Natural killer cell treated with Interleukin-12 subunit alpha and Interleukin-12 subunit beta and Interleukin-15 and Interleukin-18, amount 100 ng/mL, for 72 hours (primary cell): ENCODE data around the gene PIK3C2G. TPM values are rescaled to one million over a fixed set of nuclear protein-coding genes. Genes with fewer than 3 reads are reported as not detected.
"Not testable (repeated sequence)": the region's sequence is repeated elsewhere in the genome, so short reads cannot be mapped to it uniquely, and the experiment has no call there.

Source experiments
- ATAC-seq, 2 donors: fragments of 150-1000 bp; cut with Tn5 transposase in 1 of 2; sonication (Bioruptor Pico), chemical (Tn5 transposase) in 1 of 2; 2 replicates each; pipeline ENCODE4 v1.10.0; 2021
- DNase-seq: peaks from one replicate; pipeline ENCODE4 v3.0.0; 2022; ENCODE audit warnings: low spot score
- H3K27ac Mint-ChIP-seq, 2 donors: 1 replicate in 1 of 2; 2 replicates in 1 of 2; pipeline ENCODE4 v1.8.0; 2022; ENCODE audit warnings: mixed read lengths in 2 of 2, mild to moderate bottlenecking in 1 of 2, moderate library complexity in 1 of 2
- H3K27me3 Mint-ChIP-seq, 2 donors: 1 replicate in 1 of 2; 2 replicates in 1 of 2; pipeline ENCODE4 v1.8.0; 2022; ENCODE audit warnings: mixed read lengths in 2 of 2
- H3K36me3 Mint-ChIP-seq: one replicate; pipeline ENCODE4 v1.8.0; 2022; ENCODE audit warnings: mixed read lengths
- H3K4me1 Mint-ChIP-seq, 2 donors: 1 replicate in 1 of 2; 2 replicates in 1 of 2; pipeline ENCODE4 v1.8.0; 2022; ENCODE audit warnings: low read depth in 2 of 2, mixed read lengths in 2 of 2, mild to moderate bottlenecking in 1 of 2
- H3K4me3 Mint-ChIP-seq: one replicate; pipeline ENCODE4 v1.8.0; 2022; ENCODE audit warnings: mixed read lengths
- H3K9me3 Mint-ChIP-seq: 2 replicates; pipeline ENCODE4 v1.8.0; 2022; ENCODE audit warnings: mixed read lengths
- total RNA-seq, 2 donors: library from RNA; stranded (reverse); gene quantifications; one replicate each; pipeline ENCODE4 v1.2.3, GENCODE V29; 2022

PIK3C2G gene, protein sequence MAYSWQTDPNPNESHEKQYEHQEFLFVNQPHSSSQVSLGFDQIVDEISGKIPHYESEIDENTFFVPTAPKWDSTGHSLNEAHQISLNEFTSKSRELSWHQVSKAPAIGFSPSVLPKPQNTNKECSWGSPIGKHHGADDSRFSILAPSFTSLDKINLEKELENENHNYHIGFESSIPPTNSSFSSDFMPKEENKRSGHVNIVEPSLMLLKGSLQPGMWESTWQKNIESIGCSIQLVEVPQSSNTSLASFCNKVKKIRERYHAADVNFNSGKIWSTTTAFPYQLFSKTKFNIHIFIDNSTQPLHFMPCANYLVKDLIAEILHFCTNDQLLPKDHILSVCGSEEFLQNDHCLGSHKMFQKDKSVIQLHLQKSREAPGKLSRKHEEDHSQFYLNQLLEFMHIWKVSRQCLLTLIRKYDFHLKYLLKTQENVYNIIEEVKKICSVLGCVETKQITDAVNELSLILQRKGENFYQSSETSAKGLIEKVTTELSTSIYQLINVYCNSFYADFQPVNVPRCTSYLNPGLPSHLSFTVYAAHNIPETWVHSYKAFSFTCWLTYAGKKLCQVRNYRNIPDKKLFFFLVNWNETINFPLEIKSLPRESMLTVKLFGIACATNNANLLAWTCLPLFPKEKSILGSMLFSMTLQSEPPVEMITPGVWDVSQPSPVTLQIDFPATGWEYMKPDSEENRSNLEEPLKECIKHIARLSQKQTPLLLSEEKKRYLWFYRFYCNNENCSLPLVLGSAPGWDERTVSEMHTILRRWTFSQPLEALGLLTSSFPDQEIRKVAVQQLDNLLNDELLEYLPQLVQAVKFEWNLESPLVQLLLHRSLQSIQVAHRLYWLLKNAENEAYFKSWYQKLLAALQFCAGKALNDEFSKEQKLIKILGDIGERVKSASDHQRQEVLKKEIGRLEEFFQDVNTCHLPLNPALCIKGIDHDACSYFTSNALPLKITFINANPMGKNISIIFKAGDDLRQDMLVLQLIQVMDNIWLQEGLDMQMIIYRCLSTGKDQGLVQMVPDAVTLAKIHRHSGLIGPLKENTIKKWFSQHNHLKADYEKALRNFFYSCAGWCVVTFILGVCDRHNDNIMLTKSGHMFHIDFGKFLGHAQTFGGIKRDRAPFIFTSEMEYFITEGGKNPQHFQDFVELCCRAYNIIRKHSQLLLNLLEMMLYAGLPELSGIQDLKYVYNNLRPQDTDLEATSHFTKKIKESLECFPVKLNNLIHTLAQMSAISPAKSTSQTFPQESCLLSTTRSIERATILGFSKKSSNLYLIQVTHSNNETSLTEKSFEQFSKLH (N-terminal part only)
- total RNA-seq, result not detected

GRCh38 chr12:18261273-18261672 lies at the start of gene PIK3C2G:
PIK3C2G (plus strand) TSS chr12:18261518; CDS start chr12:18282082, 20,564 bp downstream.
- no peak for ATAC-seq
- no peaks in the 10 kb centered on the region for H3K4me1 Mint-ChIP-seq

GRCh38 chr12:18217966-18218365 lies 43.4 kb upstream of the PIK3C2G start:
- ATAC-seq, result no peak
- H3K27ac Mint-ChIP-seq, result no peak overlapping the region

More at GRCh38 chr12:18261273-18261672, at the start of gene PIK3C2G:
- Mint-ChIP-seq H3K27me3 (no peaks in the 10 kb centered on the region), H3K4me3 (no peak within 1 kb of the TSS), H3K27ac (no peak within 1 kb of the TSS), H3K9me3 (peaks cover 8% of the 10 kb centered on the region), H3K36me3 (no peaks in the 10 kb centered on the region)
- DNase-seq, result no peak

GRCh38 chr12:18221726-18222125 lies 39.6 kb upstream of the PIK3C2G start:
- DNase-seq, result no peak
- Mint-ChIP-seq H3K36me3 (no peaks in the 10 kb centered on the region), H3K27ac (no peak overlapping the region), H3K27me3 (no peaks in the 10 kb centered on the region), H3K4me1 (no peaks in the 10 kb centered on the region), H3K9me3 (peaks cover 8% of the 10 kb centered on the region), H3K4me3 (no peak overlapping the region)
- ATAC-seq, result no peak

More at GRCh38 chr12:18217966-18218365, 43.4 kb upstream of the PIK3C2G start:
- Mint-ChIP-seq H3K4me1 (no peaks in the 10 kb centered on the region), H3K27me3 (no peaks in the 10 kb centered on the region), H3K4me3 (no peak overlapping the region), H3K9me3 (peaks cover 14% of the 10 kb centered on the region), H3K36me3 (no peaks in the 10 kb centered on the region)
- no peak for DNase-seq

DNA sequence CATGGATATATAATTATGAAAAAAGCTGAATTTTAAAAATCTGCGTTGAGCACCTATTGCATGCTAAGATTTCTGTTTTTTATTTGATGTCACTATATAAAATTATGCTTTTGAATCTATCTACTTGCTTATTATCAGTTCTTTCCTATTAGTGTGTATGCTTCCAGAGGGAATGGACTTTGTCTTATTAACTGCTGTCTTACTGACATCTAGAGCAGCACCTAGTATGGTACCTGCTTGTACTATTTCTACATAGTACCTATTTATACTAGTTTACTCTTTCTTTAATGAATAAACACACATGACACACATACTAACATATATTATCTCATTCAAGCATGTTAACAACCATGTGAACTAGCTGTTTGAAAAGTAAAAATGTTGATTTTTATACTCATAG lies 38.6 kb upstream of the PIK3C2G start:
- Mint-ChIP-seq H3K27me3 (no peaks in the 10 kb centered on the region), H3K4me1 (no peaks in the 10 kb centered on the region), H3K27ac (no peak overlapping the region), H3K4me3 (no peak overlapping the region), H3K9me3 (peaks cover 8% of the 10 kb centered on the region), H3K36me3 (no peaks in the 10 kb centered on the region)
- DNase-seq (no peak), ATAC-seq (no peak)

GRCh38 chr12:18224745-18225144 lies 36.6 kb upstream of the PIK3C2G start:
- H3K4me3 Mint-ChIP-seq, result no peak overlapping the region
- H3K27ac Mint-ChIP-seq, result no peak overlapping the region
- no peaks in the 10 kb centered on the region for H3K4me1 Mint-ChIP-seq
- no peak for DNase-seq
- no peak for ATAC-seq
- H3K9me3 Mint-ChIP-seq, result no peaks in the 10 kb centered on the region
- no peaks in the 10 kb centered on the region for H3K36me3 Mint-ChIP-seq
- H3K27me3 Mint-ChIP-seq, result no peaks in the 10 kb centered on the region

- Mint-ChIP-seq H3K4me3 (no peak overlapping the region), H3K27me3 (no peaks in the 10 kb centered on the region), H3K36me3 (peaks cover 5% of the 10 kb centered on the region), H3K4me1 (no peaks in the 10 kb centered on the region), H3K27ac (no peak overlapping the region), H3K9me3 (peaks cover 19% of the 10 kb centered on the region)
- ATAC-seq (no peak), DNase-seq (no peak)
Measured at GRCh38 chr12:18239526-18239925, 21.8 kb upstream of the PIK3C2G start.

- Mint-ChIP-seq H3K27me3 (no peaks in the 10 kb centered on the region), H3K4me1 (no peaks in the 10 kb centered on the region), H3K27ac (no peak overlapping the region), H3K9me3 (peaks cover 4% of the 10 kb centered on the region), H3K36me3 (no peaks in the 10 kb centered on the region), H3K4me3 (no peak overlapping the region)
- ATAC-seq (no peak), DNase-seq (no peak)
Measured at GRCh38 chr12:18242380-18243089, 18.8 kb upstream of the PIK3C2G start.

- no peaks in the 10 kb centered on the region for H3K27me3 Mint-ChIP-seq
- H3K4me1 Mint-ChIP-seq, result no peaks in the 10 kb centered on the region
- peaks cover 3% of the 10 kb centered on the region for H3K9me3 Mint-ChIP-seq
- H3K36me3 Mint-ChIP-seq, result no peaks in the 10 kb centered on the region
- no peak for ATAC-seq
- no peak overlapping the region for H3K4me3 Mint-ChIP-seq
- no peak overlapping the region for H3K27ac Mint-ChIP-seq
- no peak for DNase-seq
Measured at GRCh38 chr12:18243238-18243637, 18.1 kb upstream of the PIK3C2G start.

DNA sequence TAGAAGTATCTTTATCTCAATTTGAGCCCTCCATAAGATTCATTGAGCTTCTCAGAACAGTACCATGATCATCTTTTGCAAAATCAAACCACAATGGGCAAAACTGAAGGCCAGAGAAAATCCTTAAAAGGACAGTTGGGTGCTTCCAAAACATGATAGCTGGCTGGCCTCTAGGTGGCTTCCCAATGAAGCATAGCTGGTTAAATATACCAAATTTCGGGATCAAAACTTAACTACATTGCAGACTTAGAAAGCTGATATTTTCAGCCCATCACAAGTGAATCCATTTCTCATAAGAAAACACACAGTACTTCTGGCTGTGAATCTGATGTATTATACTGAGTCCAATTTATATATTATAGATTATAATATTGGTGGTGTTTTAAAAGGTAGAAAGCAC lies 15.3 kb upstream of the PIK3C2G start:
- no peaks in the 10 kb centered on the region for H3K9me3 Mint-ChIP-seq
- ATAC-seq (no peak), DNase-seq (no peak)
- no peaks in the 10 kb centered on the region for H3K36me3 Mint-ChIP-seq
- H3K4me1 Mint-ChIP-seq, result no peaks in the 10 kb centered on the region
- no peak overlapping the region for H3K4me3 Mint-ChIP-seq
- no peaks in the 10 kb centered on the region for H3K27me3 Mint-ChIP-seq
- H3K27ac Mint-ChIP-seq, result no peak overlapping the region

DNA sequence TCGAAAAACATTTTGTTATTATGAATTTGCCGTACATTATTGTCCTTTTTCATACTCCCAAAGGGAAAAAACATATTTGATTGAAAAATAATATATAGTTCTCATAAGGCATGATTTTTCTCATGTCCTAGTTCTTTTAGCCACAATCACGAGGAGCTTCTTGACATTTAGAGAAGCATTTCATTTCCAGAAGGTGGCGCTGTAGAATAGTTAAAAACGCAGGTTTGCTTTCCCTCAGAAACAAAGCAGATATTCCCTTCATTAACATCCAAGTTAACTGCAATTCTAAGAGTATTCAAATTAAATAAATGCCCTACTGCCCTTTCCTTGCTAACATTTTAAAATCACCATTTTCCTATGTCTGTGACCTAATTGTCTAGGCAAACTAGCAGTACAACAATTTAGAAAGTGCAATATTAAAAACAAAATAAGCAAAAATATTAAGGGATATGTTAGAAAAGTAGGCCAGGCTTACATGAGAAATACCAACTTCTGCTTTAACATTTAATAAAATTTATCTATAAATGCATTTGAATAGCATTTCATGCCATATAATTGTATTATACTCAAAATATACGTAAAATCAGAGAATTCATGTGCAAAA lies 10.9 kb upstream of the PIK3C2G start:
- H3K4me3 Mint-ChIP-seq, result no peak overlapping the region
- no peaks in the 10 kb centered on the region for H3K27me3 Mint-ChIP-seq
- no peaks in the 10 kb centered on the region for H3K9me3 Mint-ChIP-seq
- DNase-seq (no peak), ATAC-seq (no peak)
- H3K27ac Mint-ChIP-seq, result no peak overlapping the region
- H3K36me3 Mint-ChIP-seq, result no peaks in the 10 kb centered on the region
- H3K4me1 Mint-ChIP-seq, result no peaks in the 10 kb centered on the region

DNA sequence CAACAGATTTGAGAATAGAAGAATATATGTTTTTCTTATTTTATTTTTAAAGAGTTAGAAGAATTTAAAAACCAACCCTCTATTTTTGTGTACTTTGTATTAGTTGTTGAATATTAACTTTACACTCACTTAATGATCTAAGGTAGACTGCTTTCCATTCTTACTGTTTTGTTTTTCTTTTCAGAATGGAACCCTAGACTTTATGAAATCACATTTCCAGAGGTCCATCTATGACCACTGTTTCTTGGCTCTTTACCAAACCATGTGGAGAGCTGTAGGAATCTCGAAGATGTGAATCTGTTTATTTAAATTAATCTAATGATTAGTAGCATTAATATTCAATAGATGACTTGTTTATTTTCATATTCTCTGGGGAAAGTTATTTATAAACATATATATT lies 7.2 kb upstream of the PIK3C2G start:
- ATAC-seq (no peak), DNase-seq (no peak)
- Mint-ChIP-seq H3K27ac (no peak overlapping the region), H3K9me3 (no peaks in the 10 kb centered on the region), H3K4me3 (no peak overlapping the region), H3K4me1 (no peaks in the 10 kb centered on the region), H3K36me3 (no peaks in the 10 kb centered on the region), H3K27me3 (no peaks in the 10 kb centered on the region)

DNA sequence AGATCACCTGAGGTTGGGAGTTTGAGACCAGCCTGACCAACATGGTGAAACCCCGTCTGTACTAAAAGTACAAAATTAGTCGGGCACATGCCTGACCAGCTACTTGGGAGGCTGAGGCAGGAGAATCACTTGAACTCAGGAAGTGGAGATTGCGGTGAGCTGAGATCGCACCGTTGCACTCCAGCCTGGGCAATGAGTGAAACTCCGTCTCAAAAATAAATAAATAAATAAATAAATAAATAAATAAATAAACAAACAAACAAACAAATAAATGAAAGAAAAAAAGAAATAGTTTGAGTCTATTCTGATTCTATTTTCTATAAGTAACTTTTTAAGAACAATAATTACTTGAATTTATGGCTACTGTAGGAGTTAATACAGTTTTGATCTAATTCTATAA lies 6.3 kb upstream of the PIK3C2G start:
- not testable (repeated sequence) for H3K27me3 Mint-ChIP-seq, H3K4me1 Mint-ChIP-seq, ATAC-seq, DNase-seq, H3K36me3 Mint-ChIP-seq, H3K9me3 Mint-ChIP-seq, H3K4me3 Mint-ChIP-seq, H3K27ac Mint-ChIP-seq

GRCh38 chr12:18257251-18257650 lies 4.1 kb upstream of the PIK3C2G start:
- ATAC-seq, result no peak
- Mint-ChIP-seq H3K9me3 (peaks cover 5% of the 10 kb centered on the region), H3K4me3 (no peak overlapping the region), H3K4me1 (no peaks in the 10 kb centered on the region), H3K27me3 (no peaks in the 10 kb centered on the region), H3K36me3 (no peaks in the 10 kb centered on the region), H3K27ac (no peak overlapping the region)
- DNase-seq, result no peak
